HG03175 (cell line): ENCODE results near the gene CEACAM20.
"Not testable (repeated sequence)": the region's sequence is repeated elsewhere in the genome, so short reads cannot be mapped to it uniquely, and the experiment has no call there.

Source experiments
- ATAC-seq: cut with Tn5 transposase; IDR thresholded peaks from one replicate; pipeline ENCODE4 v1.9.1; 2021; ENCODE audit warnings: mild to moderate bottlenecking, moderate library complexity; ENCODE audit not compliant: unreplicated experiment

CEACAM20 gene

GRCh38 chr19:44549507-44549906 is 20.0 kb upstream of the CEACAM20 start:
- no peak for ATAC-seq

DNA sequence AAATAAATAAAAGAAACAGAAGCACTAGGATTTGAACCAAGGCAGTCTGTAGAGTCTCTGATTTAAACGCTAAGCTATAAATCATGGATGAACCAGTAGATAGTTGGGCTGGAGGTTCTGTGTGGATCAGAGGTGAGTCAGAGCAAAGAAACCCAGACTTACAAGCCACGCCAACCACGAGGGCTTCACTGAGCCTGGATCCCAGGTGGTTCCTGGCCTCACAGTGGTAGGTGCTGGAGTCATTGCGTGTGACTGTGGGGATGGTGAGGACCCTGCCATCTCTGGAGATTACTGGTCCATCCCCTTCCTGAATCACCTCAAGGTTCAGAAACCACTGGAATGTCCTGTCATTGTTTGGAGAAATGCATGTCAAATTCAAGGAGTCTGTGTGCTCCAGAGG is 19.3 kb upstream of the CEACAM20 start:
- no peak for ATAC-seq

DNA sequence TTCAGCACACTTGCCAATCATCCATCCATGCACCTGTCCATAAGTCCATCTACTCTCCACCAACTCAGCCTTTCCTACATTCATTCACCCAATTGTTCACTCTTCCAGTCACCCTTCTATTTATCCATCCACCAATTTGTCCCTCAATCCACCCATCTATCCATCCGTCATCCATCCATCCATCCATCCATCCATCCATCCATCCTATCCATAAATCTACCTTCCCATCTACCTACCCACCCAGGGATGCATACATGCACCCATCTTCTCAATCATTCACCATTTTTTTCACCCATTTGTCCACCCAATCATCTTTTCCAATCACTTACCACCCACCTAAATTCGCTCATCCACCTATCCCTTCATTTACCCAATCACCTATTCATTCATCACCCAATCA is 14.6 kb upstream of the CEACAM20 start:
- ATAC-seq, result no peak

DNA sequence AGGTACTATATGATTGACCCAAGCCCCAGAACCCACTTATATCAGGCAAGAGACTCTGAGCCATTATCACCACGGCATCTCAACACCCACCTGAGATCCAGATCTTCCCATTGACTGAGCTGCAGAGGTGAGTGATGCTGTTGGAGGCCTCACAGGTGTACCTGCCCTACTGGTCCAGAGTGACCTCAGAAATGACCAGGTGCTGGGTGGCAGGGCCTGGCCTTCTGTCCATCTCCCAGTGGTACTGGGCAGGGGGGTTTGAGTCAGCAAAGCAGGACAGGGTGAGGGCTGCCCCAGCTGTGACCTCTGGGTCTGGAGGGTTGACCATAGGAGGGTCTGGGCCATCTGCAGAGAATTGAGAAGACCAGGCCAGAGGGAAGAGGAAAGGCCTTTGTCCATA is 13.2 kb upstream of the CEACAM20 start:
- ATAC-seq, result no peak

DNA sequence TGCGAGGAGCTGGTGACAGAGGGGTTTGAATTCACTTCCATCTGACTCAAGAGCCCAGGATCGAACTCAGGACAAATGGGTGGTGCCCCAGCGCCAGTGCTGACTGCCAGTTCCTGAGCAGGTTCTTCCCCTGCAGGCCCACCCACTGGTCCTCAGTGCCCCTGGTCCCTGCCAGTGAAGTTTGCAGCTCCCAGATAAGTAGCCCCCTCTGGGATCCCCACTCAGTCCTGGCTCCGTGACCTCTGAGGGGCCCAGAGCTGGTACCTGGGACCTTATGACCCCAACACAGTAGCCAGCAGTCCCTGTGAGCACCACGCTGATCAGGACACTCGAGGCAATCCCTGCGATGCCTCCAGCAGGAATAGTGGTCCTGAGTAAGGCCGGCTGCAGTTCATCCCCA is 11.3 kb upstream of the CEACAM20 start:
- no peak for ATAC-seq

GRCh38 chr19:44539991-44540390 is 10.5 kb upstream of the CEACAM20 start:
- no peak for ATAC-seq

DNA sequence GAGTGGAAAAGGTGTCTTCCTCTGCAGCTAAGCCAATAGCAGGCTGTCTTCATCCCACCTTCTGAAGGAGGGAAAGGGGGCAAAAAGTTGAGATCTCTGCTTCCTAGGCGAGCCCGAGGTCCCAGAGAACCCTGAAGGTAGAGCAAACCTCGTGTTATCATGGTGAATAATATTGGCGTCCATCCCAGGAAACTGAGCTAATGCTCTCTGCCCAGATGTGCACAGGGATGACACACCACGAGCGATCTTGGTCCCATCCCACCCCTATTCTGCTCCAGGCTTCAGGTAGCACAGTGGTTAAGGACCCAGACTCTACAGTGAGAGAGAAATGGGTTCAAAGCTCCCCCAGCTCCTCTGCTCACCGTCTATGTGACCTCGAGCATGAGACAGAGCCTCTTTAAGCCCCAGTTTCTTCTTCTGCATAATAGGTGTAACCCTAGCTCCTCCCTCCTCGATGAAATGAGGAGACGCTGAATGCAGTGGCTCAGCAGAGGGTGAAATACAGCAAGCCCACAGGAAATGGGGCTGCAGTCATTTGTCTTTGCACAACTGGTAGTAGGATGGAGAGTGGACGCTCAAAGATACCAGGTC is 9.9 kb upstream of the CEACAM20 start:
- no peak for ATAC-seq

DNA sequence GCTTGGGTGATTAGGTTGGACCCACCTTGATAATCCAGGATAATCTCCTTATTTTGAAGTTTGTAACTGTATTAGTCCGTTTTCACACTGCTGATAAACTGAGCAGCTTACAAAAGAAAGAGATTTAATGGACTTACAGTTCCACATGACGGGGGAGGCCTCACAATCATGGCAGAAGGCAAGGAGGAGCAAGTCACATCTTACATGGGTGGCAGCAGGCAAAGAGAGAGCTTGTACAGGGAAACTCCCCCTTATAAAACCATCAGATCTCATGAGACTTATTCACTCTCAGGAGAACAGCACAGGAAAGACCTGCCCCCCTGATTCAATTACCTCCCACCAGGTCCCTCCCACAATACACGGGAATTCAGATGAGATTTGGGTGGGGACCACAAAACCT is 5.9 kb upstream of the CEACAM20 start:
- ATAC-seq, result not testable (repeated sequence)

GRCh38 chr19:44532819-44533218 is 3.3 kb upstream of the CEACAM20 start:
- ATAC-seq, result no peak

GRCh38 chr19:44530777-44531176 is 1.3 kb upstream of the CEACAM20 start:
- ATAC-seq, result no peak

DNA sequence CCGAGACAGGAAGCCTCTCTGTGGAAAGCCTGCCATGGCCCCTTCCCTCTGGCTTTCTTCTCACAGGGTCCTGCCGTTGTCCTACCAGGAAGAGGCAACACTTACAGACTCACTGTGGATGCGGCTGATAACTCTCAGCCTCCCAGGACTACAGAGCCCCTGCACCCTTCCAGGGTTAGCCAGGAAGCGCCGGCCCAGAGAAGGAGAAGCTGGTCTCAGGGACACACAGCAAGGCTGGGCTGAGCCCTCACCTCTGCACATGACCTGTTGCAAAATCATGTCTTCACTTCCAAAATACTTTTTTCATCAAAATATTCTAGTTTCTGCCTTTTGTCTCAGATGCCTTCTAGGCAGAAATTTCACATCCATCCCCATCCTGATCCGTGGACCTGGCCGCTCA is 1.9 kb downstream of the CEACAM20 start:
- ATAC-seq, result no peak

DNA sequence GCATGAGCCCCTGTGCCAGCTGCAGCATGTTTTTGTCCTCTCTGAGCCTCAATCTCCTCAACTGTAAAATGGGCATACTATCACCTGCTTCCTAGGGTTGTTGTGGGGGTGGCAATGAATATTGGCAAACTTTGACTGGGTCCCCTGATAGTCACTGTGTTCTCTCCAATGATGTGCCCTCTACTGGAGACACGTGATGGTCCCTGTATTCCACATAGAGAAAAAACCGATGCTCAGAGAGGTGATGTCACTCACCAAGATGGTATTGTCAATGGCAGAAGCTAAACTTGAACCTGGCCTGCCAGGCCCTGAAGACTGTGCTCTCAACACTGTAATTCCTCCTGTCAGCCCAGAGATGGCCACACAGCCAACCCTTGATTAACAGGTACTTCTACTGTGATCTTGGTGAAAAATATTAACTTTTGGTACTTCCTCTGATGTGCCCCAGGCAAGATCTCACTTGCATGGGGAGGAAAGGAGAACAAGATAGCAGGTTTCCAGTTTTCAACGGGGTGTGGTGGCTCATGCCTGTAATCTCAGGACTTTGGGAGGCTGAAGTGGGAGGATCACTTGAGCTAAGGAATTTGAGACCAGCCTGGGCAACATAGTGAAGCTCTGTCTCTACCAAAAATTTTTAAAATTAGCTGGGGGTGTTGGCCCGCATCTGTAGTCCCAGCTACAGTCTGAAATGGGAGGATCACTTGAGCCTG is 3.6 kb downstream of the CEACAM20 start:
- ATAC-seq, result no peak

- ATAC-seq, result no peak
Observed at GRCh38 chr19:44521370-44521769, 8.1 kb downstream of the CEACAM20 start.

- ATAC-seq, result no peak
Observed at GRCh38 chr19:44517146-44517545, 12.3 kb downstream of the CEACAM20 start.

- no peak for ATAC-seq
Observed at GRCh38 chr19:44515907-44516306, 13.6 kb downstream of the CEACAM20 start.

DNA sequence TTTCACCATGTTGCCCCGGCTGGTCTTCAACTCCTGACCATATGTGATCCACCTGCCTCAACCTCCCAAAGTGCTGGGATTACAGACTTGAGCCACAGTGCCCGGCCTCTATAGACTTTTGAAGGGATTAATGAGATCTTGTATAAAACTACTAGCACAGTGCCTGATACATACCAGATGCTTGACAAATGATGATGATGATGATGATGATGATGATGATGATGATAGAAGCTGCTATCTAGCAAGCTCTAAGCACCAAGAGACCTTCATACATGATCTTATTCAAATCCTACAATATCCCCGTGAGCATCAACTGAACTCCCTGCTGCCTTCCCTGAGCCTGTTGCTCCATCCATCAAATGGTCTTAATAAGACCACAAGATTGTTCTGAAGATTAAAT is 14.4 kb downstream of the CEACAM20 start:
- no peak for ATAC-seq

DNA sequence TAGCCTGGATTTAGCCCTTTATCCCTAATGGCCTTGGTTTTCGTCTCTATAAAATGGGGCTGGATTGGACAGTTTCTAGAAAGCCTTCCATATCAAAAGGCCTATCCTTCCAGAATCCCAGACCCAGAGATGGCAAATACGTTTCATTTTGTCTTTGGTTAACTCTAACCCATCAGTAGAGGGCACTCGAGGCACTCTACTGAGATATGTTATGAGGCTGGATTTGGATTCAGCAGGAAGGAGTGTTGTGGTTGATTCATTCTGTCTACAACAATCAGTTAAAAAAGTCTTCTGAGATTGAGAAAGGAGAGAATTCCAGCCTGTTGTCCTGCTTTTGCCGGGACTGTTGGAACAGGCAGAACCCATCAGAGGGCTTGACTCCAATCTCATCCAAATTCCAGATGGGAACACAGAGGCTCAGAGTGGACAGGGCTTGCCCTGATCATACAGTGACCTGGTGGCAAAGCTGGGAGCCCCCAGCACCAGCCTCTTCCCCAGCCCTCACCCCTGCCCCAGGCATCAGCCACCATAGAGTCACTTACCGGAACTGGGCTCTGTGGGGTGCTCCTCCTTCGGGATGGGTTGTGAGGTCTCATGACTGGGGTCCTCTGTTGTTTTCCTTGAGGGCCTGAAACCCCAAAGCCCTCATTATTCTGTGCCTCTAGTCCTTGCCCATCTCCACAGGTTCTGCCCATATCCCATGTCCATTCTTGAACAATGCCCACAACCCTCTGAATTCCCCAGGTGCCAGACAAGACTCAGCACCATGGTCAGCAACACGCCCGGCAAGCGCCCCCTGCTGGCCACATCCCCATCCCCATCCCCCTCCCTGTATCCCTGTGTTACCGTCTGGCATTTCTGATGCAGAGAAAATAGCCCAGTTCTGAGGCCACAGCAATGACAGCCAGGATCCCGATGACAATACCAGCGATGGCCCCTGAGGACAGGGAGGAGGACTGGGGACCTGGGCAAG is 16.9 kb downstream of the CEACAM20 start:
- no peak for ATAC-seq

DNA sequence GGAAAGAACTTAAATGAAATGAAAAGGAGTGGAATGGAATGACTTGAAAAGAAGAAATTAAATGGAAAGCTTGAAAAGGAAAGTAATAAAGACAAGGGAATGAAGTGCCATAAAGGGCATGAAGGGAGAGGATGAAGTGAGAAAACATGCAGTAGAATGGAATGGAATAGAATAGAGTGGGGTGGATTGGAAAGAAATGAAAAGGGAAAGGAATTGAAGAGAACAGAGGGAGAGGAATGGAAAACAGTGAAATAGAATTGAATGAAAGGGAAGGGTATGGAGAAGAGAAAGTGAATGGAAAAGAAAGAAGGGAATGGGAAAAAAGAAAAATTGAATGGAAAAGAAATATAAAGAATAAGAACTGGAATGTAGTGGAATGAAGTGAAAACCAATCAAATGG is 20.0 kb downstream of the CEACAM20 start:
- no peak for ATAC-seq

DNA sequence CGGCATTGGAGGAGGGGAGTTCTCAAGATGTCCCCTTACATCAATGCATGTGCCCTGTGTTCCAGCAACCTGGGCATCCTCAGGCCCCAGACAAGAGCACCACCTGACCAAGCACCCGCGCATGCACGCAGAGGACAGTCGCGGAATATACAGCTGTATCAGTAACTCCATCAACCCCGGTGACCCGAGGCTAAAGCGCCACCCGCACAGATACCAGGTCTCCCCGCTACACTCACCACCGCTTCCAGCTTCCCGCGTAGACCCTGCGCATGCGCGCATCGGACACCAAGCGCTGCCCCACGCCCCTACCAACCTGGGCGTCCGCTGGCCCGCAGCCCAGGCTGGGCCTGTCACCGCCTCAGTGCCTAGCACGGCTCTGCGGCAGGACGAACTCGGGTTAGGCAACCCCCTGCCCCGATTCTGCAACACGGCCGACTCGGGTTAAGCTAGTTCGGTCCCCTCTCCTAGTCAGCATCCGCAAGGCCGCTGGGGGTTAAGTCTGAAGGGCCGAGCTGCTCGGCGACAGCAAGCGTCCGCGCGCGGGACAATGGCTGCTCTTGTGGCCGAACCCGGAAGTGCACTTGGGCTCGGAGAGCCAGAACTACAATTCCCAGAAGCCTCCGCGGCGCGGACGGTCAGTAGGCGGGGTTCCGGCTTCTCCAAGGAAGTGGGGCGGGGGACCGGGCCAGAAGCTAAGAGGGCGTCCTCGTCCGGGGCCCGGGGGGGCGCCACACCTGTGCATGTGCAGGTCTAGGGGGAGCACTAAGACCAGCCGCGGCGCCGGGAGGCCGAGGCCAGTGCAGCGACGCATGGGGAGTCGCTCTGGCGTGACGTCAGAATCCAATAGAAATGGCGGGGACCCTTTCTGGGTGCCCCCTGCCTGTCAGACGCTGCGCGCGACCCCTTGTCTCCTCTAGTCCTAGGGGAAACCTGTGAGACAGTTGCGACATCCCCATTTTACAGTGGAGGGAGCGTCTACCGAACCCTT is 29.2 kb downstream of the CEACAM20 start, which contains the start of gene ZNF180:
TSS of gene ZNF180 (minus strand) at position 561 of the 988 bp plus-strand sequence. CDS start 3,188 bp downstream, outside the sequence.
- ATAC-seq, result peak; percentile 89

- ATAC-seq, result no peak
Observed at GRCh38 chr19:44499559-44499958, 29.9 kb downstream of the CEACAM20 start.
